ENCODE results near the gene PRKD1.

The PRKD1 gene

DNA sequence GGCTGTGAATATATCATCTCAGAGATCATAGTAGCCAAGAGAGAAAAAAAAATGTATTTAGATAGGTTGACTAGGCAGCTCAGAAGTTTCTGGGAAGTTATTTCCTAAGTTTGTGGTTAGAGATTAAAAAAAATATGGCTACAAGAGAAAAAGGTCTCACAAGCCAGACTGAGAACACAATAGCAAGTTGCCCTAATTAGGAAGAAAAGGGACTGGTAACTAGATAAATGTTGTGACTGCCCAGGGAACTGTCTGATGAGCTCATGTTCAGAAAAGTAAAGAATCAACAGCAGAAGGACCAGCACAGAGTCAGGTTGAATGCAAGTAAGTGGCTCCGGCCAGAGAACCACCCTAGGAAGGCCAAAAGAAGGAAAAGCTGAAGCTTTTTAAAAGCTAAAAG lies 256.6 kb downstream of the PRKD1 start:
- no peak for DNase-seq (ENCODE audit: low spot score)

DNA sequence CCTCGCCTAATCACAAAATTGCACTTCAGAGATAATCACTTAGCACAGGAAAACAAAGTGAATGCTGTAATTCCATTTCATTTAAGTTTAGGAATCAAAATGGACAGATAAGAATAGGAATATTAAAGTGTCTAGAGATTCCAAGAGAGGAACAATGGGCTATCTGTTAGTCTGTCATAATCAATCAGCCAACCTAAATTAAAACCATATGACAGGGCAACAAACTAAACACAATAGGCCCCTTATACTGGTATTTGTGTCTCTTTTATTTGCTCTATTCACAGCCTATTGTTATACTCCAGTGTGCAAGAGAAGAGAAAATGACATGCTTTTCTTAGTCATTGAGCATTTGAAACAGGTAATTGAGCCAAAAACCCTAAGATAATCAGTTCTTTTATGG lies 259.4 kb downstream of the PRKD1 start:
- no peak for DNase-seq (ENCODE audit: low spot score)

DNA sequence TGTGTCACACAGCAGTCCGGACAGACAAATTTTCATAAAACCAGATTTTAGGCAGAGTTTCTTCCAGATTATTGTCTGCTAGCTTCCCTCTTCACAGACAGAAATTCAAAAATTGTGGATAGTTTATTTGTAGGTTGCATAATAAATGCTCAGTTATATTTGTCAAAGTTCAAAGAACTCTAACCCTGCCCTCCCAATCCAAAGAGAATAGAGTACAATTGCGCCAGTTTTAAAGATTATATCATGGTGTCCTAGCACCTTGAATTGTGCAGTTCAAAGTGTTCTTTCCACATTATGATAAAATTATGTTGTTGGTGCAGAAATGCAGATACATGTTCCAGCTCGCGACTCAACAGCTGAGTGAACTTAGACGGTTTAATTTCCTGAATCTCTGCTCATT lies 263.1 kb downstream of the PRKD1 start:
- DNase-seq (ENCODE audit: low spot score): no peak

DNA sequence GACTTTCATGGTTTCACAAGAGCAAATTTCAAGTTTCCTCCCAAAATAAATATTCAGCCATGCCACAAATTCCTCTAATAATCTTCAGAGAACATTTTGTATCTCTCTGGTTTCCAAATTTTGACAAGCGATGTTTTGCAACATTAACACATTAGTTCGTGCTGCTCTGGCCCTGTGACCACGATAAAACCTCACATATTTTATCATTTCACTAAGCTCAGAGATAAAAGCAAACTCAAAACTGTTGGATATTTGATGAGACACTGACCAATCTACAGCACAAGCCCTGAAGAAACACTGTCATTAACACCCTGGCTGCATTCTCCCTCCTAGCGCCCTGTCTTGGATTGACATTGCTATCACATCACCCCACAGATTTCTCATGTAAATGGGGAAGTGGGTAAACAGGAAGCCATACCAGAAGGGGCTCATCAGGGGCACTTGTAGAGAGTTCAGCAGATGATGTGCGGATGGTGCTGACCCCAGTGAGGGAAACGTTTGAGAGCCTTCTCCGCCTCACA lies 264.3 kb downstream of the PRKD1 start:
- DNase-seq (ENCODE audit: low spot score): no peak

DNA sequence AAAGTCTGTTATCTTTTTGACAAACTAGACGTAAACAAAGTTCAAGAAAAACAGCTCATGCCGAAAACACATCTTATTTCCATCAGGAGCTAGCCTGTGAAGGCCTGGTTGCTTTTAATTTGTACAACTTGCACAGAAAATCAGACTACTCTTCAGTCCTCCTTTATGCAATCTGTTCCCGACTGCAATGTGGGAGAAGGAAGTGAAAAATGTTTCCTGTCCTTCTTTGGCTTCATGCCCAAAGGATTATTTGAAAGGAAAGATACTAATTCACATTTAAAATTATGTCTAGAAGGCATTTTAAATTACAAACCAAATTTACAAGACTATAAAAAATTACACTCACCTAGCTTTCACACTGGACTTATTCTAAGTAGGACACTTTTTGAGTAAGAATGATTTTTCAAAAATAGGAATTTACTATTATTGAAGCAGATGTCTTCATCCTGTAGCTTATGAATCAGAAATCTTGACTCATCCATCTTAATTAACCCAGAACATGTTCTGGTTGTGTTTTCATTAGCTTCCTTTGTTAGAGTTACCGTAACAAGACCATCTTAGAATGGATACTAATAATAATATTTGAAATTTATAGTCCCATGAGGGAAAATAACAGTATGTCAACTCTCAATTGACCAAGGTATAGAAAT lies 272.6 kb downstream of the PRKD1 start:
- no peak for DNase-seq (ENCODE audit: low spot score)

DNA sequence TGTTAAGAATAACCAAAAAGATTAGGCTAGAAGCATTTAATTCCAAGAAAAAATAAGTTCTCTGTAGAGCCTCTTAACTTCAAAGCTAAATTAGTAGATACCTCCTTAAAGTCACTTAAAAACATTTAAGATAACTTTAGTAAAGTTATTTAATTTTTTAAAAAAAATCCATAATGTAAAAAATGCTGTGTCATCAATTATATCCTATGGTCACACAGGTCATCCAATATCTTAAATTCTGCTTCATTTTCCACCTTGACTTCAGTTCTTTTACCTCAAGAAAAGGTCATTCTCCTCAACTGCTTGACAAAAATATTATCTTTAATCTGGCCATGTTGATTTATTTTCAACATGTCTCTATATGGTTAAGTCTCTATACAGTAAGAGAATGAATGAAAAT lies 274.3 kb downstream of the PRKD1 start:
- no peak for DNase-seq (ENCODE audit: low spot score)

DNA sequence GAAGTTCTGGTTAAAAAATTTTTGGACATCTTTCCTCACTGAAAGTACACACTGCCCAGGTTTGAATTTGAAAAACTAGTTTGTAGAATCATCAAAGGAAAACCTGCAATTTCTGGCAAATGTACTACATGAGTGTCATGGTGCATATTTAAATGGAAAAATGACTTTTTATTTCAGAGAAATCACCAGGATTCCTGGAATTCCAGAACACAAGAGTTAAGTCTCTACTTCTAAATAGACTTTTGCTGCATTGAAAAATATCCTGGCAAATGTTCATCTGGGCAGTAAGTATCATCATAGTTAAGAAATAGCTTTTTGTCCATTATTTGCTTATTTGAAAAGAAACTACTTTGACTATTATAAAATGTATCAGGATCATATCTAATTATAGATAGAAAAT lies 275.1 kb downstream of the PRKD1 start:
- no peak for DNase-seq (ENCODE audit: low spot score)

DNA sequence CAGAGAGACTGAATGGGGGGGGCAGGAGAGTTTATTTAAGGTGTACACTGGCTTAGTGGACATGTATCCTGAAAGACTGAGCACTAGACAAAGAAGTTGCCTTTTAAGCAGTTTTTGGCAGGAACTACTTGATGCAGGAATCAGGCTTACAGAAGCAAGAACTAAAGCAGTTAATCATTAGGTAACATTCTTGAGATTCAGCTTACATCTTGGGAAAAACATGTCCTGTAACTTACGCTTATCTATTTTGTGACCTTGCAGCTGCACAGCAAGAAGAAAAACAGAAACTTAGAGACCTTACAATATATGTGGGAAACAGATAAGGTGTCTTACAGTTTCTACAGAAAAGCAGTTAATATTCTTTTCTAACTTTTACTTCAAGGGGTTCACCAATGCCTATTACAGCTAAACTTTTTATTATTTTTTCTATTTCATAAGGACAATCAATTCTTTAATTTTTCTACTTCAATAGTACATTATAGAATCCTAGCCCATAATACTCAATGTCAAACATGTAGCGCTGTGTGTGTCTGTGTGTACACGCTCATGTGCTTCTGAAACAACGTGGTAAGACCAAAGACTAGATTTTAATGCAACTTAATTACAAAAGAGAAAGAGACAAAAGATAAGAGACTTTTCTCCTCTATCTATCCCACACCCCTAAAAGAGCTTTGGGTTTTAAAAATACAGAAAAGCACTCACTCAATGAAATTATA lies 276.9 kb downstream of the PRKD1 start:
- no peak for DNase-seq (ENCODE audit: low spot score)

DNA sequence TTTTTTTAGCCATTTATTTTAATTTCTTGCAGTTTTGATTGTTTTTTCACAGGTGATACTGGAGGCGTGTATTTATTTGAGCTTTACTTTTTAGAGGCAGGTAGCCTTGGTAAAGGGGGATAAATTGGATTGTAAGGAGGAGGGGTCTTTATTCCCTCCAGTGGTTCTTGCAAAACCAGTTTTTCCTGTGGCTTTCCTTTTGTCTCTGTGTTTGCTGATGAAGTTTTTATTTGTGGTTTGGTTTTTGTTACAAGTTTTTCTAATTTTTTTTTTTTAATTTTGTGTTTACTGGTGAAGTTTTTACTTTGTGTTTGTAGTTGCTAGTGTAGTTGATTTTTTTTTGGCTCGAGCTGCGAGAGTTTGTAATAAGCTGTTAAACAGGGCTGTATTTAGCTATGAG lies 278.5 kb downstream of the PRKD1 start:
- no peak for DNase-seq (ENCODE audit: low spot score)

DNA sequence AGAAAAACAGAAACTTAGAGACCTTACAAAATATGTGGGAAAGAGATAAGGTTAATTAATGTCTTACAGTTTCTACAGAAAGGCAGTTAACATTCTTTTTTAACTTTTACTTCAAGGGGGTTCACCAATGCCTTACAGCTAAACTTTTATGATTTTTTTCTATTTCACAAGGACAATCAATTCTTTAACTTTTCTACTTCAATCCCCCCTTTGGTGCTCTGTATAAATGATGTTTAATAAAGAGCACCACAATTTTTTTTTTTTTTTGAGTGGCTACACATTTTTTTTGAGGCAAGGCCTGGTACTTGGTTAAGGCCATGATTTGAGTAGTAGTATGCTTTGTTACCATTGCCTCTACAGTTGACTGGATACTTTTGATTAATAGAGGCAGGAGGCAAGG lies 279.6 kb downstream of the PRKD1 start:
- no peak for DNase-seq (ENCODE audit: low spot score)

DNA sequence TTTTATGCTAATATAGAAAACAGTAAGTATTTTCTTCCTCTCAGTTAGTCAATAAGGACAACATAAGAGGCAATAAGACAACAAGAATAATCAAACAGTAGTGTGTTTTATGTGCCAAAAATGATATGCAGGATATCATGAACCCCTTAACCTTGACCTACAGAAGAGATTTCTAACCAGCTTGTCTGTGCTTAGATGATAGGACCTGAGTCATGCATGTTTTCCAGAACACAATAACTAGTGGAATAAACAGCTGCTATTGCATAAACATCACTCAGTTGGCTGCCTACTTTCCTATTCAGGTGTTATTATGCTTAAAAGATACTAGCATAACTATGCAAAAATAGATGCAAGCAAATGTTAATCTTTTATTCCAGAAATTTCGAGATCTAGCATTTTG lies 282.5 kb downstream of the PRKD1 start:
- no peak for DNase-seq (ENCODE audit: low spot score)

DNA sequence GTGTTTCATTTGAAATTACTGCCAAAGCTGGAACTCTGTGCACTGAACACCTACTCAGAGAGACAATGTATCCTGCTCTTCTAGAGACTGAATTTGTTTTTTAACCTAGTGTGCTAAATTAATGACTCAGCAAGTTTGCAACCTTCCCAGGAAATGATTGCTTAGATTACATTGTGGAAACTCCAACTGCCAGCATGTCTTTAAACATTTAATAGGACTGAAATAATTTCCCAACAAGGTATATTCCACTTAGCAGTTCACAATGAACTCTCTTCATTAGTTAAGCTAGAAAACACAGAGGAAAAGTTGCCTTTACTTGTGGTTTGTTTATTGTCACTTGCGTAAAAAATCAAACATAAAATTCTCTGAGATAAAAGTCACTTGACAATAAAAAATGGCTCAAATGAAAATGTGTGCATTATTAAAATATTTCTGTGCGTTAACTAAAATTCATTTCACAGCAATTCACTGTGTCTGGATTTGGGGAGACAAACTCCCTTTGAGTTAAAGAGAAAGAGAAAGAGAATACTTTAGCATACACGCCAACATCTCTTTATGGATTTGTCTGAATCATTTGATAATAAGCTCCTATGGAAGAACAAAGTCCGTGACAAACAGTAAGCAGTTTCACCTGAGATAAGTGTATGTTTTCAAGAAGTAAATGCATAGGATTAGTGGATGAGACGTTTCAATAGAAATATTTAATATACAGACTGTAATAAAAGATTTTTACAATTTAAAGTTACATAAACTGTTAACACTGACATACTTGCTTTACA lies 284.0 kb downstream of the PRKD1 start:
- DNase-seq (ENCODE audit: low spot score): no peak

DNA sequence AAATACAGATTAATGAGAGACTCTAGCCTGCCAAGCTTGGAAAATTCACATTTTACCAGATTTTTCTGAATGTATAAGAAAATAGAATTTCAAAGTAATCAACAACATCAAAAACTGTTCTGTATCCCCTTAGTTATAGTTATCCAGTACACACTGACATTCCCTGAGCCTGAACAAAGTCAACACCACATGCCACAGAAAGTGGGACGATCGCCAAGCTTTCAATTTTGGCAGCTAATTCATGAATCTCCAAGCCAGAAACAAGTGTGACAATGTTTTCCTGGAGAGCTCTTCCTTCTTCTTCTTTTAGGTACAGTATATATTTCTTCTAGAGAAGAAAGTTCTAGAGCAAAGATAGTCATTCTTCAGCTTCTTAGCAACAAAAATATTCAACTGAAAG lies 290.2 kb downstream of the PRKD1 start:
- DNase-seq (ENCODE audit: low spot score): no peak

DNA sequence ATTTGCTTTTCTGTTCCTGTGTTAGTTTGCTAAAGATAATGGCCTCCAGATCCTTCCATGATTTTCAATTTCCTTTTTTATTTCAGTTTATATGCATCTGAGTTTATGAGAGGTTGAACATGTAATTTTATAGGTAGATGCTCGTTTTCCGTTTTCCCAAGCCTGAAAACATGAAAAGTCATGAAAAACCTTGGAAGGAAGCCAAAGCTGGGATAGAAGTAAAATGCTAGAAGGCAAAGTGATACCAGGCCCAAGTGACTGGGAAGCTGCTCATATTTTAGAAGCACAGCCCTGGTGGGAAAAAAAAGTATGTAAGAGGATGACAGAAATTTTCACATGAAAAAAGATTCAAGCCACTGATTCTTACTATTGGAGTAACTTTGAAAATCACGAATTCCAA lies 290.8 kb downstream of the PRKD1 start:
- no peak for DNase-seq (ENCODE audit: low spot score)

DNA sequence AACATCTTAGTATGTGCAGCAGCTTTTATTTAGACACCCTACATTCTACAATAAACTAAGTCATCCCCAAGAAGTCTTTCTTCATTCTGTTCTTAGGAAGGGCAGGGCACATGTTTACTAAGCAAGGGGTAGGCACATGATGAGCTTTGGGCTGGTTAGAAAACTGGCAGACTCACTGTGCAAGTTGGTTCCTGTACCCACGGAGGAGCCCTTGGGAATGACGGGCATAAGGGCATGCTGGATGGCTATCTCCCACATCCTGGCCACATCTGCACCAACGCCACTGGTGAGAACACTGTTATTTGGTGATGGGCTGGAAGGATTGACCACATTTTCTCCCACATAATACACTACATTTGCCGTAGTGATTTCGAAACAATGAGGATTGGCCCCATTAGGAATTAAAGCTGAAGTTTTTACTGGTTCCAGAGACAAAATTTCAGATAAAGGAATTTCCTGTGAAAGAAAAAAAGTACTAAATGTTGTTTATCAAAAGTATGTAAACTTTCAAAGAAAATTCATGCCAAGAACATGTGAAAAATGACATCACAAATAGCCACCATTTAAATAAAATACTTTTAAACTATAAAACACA lies 297.0 kb downstream of the PRKD1 start:
- no peak for DNase-seq (ENCODE audit: low spot score)

DNA sequence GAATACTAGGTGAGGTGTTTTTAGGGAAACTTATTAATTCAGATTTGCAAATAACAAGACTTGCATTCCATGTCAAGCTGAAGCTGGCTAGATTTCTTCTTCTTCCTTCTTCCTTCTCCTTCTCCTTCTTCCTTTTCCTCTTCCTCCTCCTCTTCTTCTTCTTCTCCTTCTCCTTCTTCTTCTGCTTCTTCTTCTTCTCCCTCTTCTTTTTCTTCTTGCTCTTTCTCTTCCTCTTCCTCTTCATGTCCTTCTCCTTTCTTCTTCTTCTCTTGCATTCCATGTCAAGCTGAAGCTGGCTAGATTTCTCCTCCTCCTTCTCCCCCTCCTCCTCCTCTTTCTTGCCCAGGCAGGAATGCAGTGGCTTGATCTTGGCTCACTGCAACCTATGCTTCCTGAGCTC lies 297.8 kb downstream of the PRKD1 start:
- DNase-seq (ENCODE audit: low spot score): no peak

DNA sequence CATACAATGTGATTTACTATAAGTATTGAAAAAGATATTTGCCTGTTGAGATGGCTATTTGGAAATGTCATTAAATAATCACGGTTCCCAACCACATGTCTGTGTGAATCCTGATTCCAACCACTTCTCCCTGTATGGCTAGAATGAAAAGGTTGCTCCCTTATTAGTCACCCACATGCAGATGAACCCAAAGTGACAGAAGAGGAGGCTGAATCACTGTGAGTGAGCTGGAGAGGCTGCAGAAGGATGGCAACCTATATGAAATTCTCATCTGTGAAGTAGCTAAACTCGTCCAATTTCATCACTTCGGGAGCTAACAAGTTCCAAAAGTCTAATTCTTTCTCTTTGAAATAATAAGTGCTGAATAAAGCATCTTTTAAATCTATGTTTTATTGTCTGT lies 300.5 kb downstream of the PRKD1 start:
- no peak for DNase-seq (ENCODE audit: low spot score)

DNA sequence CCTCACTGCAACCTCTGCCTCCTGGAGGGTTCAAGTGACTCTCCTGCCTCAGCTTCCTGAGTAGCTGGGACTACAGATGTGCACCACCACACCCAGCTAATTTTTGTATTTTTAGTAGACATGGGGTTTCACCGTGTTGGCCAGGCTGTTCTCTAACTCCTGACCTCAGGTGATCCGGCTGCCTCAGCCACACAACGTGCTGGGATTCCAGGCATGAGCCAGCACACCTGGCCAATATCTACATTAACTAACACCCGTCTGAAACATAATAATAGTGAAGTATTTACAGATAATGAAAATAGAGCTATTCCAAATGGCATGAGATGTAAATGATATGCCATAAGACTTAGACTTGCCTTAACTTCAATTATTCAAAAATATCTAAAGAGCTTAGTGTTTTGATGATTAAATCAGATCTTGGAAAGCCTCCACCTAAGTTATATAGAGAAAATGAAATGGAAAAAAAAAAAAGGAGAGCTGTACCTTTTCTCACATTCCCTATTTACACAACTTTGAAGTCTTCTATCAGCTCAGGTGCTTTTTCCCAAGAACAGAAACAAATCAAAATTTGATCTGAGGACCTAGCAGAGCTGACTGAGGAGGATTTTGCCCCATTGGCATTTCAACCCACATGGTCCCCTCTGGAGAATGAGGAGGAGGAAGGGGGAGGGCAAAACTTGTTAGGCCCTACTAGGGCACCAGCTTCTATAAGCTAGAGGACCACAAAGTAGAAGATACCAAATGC lies 309.2 kb downstream of the PRKD1 start:
- DNase-seq (ENCODE audit: low spot score): no peak

DNA sequence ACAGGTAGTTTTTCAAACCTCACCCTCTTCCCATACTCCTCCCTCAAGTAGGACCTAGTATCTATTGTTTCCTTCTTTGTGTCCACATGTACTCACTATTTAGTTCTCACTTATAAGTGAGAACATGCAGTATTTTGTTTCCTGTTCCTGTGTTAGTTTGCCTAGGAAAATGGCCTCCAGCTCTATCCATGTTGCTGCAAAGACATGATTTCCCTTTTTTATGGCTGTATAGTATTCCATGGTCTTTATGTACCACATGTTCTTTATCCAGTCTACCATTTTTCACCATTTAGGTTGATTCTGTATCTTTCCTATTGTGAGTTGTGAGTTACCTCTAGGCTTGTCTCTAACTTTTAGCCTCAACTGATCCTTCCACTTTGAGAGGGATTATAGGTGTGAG lies 310.7 kb downstream of the PRKD1 start:
- DNase-seq (ENCODE audit: low spot score): no peak

DNA sequence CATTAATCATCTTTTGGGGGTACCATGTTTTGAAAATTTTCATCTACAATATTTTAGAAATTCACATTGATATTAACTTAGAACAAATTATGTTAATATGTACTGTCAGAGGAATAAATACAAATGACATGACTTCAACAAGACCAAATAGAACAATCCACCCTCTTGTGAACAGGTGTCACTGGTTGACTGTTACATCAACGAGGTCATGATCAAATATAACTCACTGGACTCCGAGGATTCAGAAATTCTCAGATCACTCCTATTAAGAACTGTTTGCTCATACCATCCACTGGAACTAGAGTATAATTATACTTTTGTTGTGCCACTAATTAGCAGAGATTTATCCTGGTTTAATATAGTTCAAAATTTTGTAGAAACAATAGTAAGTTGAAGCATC lies 318.8 kb downstream of the PRKD1 start:
- no peak for DNase-seq (ENCODE audit: low spot score)

DNA sequence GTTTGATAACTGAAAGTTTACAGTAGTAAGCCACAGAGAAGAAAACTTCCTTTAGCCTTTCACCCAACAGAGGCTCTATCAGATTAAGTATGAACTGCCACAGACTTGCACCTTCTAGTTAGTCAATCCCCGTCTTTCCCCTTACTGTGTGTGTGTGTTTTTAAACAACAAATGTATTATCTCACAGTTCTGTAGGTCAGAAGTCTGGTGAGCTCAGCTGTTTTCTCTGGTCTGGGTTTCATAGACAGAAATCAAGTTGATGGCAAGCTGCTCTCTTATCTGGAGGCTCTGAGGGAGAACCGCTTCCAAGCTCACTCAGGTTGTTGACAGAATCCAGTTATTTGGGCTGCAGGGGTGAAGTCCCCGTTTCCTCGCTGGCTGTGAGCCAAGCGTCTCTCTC lies 320.5 kb downstream of the PRKD1 start:
- DNase-seq (ENCODE audit: low spot score): no peak

DNA sequence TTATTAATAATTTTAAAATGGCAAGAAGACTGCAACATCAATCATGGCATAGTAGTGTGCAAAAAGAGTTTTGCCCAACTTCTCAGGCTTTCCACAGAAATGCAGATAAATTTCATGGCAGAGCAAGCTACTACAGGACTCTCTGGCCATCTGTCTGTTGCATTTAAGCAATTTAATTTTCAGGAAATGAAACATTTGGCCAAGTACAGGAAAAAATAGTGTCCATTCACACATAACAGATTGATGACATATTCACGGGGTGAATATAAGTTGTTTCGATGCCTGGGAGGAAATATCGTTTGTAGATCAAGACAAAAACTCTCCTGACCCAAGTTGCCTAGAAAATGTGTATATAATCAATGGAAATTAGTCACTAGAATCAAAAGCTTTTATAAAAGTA lies 324.0 kb downstream of the PRKD1 start:
- no peak for DNase-seq (ENCODE audit: low spot score)
